HG02642 (cell line): Measurements from ENCODE around the gene ADSS1.

ENCODE experiments used
- ATAC-seq: cut with Tn5 transposase; IDR thresholded peaks from one replicate; pipeline ENCODE4 v1.9.1; 2021; ENCODE audit warnings: mild to moderate bottlenecking; ENCODE audit not compliant: unreplicated experiment, poor library complexity

Gene ADSS1

DNA sequence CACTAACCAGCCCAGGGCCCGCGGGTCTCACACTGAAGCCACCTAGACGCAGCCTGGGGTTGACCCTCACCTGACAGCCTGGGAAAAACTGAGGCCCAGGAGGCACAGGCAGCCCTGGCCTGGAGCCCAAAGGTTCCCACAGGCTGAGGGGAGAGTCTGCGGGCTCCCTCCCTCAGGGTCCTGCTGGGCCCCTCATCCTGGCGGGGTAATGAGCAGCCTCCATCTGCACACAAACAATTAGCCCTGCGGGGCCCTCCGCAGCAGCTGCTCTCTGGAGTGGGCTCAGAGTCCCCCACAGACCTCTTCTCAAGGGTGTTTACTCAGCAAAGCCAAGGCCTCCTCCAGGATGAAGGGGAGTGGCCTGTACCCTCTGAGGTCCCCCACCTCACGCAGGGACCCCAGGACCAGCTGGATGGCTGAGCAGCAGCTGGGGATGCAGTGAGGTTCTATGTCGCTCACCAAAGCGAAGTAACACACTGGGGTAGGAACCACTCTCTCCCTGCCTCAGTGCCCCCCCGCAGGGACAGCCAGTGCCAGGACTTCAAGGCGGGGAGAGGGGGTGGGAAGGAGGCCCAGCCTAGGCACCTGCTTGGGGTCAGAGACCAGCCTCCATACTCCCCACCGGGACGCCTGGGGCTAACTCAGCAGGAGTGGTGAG lies 64.3 kb downstream of the ADSS1 start:
- no peak for ATAC-seq

DNA sequence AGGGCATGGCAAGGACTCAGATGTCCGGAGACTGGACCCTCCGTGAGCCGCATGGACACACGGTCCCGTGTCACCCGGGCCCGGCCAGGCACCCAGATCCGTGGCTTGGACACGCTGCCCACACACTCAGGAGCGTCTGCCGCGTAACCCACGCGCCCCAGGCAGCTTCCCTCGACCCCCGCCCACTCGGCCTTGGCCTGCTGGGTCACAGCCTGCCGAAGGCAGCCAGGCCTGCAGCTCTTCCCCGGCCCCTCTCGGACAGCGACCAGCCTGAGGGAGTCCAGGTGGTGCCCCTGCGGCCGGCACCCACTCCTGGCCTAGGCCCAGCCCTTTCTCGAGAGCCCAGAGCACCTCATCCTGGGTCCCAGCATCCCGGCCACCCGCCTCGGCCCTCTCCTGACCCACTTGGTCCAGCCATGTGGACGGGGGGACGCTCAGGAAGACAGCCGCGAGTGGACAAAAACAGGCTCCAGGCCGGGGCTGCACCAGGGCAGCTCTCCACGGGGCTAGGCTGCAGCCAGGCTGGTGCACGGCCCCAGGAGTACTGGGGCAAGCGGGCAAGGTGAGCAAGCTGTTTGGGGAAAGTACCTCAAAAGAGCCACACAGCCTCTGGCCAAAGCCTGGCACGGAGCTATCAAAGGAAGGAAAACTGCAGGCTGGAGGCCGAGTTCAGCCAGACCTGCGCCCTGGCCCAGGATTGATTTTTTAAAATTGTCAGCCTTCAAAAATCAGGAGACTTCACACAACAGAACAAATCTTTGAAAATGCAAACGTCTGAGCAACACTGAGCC lies 65.0 kb downstream of the ADSS1 start:
- ATAC-seq, result no peak

DNA sequence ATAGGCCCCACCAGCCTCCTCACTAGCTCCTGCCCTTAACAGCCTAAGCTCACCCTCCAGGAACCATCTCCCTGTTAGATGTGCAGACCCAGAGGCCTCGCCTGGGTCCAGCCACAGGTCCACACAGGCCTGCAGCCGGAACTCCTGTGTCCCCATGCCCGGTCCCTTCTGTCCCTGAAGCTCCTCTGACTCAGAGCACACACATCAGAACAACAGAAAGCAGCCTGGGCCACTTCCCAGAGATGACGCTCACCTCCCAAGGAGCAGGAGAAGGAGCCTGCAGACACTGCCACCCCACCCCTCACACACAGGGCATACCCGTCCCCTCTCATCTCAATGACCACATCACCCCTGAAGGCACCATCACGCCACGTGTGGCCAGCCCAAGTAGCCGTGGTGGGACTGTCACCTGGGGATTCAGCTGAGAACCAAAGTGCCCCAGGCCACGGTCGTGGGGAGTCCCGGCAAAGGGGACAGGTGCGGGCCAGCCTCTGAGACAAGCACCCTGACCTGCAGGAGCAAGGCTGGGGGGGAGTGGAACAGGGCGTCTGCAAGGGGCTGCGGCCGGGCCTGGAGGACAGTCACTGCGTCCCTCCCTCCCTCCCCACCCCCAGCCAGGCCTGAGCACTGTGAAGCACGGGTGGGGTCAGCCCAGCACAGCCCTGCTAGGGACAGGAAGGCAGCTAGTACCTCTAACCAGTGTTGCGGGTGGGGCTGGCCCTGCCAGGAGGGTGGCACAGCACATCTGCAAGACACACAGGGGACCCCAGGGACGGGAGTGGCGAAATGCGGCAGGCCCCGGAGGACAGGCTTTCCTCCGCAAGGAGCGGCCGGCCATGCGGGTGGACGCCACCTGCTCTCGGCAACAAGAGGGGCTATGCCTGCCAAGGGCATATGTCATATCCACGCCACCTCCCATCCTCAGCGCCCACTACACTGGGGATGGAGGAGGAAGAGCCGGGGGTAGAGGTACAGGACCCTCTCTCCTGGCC lies 66.0 kb downstream of the ADSS1 start:
- no peak for ATAC-seq

DNA sequence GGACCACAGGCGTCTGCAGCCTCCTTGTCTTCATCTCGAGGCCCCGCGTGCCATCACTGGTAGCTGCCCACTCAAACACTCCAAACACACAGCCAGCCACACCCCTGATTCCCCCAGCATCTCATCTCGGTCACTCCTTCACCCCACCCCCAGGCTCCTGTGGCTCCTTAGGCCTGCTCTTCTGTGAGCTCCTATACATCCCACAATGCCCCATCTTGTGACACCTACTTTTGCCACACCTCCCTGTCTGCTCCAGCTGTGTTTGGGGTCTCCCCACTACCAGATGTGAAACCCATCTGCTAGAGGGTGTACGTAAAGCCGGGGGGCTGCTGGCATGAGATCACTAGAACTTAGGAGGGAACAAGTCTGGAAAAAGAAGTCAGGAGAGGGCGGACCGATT lies 67.4 kb downstream of the ADSS1 start:
- no peak for ATAC-seq

DNA sequence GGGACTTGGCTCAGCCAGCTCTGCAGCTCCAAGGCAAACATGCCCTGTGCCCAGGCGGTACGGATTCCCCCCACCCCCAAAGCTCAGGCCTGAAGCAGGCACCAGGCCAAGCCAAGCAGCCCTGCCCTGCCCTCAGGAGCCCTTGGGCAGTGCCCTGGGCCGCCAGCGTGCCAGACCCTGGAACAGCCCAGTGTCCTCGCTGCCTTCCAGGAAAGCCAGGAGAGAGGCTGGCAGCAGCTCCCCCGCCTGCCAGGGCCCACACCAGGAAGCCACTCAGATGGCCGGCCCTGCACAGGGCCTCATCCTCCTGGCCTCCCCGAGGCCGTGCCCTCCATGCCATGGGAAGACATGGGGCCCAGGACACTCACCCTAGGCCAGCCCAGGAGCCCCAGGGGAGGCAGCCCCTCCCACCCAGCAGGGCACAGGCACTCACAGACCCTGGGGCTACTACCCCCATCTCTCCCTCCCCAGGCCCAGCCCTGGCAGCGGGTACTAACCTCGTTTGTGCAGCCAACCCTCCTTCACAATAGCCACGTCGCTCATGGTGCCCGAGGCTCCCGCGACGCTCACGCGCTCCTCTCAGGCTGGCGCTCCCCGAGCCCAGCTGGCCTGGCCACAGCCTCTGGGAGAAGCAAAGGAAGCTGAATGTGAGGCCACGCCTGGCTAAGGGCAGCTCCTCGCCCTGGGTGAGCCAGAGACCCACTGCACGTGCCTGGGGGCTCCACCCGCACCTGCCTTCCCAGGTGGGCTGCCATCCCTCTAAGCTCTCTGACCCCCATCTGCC lies 68.3 kb downstream of the ADSS1 start:
- ATAC-seq, result no peak

DNA sequence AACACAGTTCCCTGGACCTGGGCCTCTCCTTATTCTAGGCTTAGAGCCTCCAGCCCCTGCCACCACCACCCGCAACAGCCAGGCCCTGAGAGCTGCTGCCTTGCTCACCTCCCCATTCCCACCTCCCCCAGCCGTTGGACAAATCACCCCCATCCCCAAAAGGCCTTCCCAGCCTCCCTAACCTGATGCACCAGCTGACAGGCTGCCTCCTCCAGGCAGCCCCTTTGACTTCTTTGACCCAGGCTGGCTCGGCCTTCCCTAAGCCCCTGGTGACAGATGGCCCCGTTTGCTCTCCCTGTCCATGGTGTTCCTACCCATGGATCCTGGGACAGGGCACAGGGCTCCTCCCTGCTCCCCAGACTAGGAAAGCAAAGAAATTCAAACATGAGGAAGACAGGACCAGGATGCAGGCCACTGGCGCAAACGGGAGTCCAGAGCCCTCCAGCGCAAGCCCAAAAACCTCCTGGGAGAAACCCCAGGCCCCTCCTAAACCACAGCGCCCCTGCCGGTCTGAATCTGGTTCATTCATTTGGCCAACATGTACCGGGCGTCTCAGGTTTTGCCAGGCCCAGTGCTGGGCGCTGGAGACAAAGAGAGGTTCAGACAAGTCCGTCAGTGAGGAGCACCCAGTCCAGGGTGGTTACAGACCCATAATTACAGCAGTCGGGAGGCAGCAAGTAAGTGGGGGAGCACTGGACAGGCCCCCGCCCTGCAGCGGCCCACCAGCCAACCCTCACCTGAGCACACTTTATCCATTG lies 69.1 kb downstream of the ADSS1 start:
- no peak for ATAC-seq

DNA sequence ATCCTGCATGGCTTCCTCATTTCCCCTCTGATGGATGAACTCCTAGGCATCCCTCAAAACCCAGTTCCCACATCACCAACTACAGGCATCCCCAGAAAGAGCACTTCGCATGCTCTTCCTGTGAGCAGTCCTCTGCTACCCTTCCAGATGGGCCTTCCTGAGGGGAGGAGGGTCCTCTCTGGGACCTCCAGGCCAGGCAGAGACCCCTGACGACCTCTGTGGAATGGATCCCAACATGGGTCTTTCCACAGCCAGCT lies 69.6 kb downstream of the ADSS1 start:
- ATAC-seq, result no peak

DNA sequence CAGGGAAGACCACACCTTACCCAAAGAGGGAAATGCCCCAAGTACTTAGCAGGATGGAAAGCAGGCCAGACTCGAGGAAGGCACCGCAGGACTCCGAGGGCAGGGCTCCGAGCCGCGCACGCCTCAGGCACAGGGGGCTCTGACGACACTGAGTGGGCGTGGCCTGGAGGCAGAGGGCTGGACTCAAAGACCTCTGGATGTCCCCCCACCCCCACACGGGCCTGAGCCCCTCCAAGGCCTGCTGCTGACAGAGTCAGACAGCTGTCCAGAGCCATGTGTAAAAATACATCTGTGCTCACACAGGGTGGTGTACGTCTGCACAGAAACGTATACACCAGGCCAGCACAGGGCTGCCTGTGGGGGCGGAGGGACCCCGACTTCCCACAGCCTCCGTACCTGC lies 70.1 kb downstream of the ADSS1 start:
- no peak for ATAC-seq

DNA sequence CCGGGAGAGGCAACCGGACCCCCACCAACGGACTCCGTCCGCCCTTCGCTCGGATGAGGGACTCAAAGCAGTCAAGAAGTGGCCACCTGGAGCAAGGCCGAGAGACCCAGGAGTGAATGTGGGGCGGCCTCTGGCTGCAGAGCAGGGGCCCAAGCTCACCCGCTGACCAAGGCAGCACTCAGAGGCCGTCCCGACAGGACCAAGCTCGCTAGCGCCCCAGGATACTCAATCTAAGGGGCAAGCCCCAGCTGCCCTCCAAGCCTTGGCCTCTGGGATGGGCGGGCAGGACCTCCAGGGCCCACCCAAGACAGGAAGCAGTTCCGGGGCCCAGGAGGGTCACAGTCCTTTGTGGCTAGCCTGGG lies 70.6 kb downstream of the ADSS1 start:
- ATAC-seq, result no peak

DNA sequence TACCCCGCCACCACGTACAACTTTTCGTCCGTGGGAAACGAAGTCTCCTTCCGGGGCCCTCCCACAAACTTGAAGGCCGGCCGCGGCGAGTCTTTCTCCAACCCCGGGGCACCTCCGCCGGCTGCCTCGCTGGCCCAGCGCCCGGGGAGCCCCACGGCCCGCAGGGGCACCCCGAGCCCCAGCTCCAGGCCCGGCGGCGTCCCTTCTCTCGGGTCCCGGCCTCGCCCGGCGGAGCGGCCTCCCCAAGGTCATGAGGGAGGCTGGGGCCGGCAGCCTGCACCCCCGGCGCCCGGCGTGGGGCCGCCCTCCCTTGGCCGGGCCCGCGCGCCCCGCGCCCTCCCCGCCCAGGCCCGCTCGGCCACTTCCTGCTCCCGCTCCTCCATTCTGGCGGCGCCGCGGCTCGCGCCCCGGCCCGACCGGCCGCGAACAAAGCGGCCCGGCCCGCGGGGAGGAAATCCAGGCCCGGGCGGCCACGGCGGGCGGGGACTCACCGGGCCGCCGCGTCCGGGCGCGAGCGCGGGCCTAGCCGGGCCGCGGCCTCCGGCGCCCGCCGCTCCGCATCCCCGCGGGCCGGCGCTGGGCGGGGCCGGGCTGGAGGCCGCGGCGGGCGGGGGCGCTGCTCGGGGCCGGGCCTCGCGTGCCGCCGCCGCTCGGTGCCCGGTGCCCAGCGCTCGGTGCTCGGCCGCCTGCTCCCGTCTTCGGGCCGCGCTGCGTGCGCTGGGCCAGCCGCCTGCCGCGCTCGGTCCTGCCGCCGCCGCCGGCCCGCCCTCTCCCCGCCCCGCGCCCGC lies 71.2 kb downstream of the ADSS1 start, which contains the start of gene AKT1:
Gene AKT1, minus strand, starts transcription at position 756 of the 788 bp plus-strand sequence. CDS start 3,105 bp downstream, outside the sequence.
- peak; percentile 37 for ATAC-seq

DNA sequence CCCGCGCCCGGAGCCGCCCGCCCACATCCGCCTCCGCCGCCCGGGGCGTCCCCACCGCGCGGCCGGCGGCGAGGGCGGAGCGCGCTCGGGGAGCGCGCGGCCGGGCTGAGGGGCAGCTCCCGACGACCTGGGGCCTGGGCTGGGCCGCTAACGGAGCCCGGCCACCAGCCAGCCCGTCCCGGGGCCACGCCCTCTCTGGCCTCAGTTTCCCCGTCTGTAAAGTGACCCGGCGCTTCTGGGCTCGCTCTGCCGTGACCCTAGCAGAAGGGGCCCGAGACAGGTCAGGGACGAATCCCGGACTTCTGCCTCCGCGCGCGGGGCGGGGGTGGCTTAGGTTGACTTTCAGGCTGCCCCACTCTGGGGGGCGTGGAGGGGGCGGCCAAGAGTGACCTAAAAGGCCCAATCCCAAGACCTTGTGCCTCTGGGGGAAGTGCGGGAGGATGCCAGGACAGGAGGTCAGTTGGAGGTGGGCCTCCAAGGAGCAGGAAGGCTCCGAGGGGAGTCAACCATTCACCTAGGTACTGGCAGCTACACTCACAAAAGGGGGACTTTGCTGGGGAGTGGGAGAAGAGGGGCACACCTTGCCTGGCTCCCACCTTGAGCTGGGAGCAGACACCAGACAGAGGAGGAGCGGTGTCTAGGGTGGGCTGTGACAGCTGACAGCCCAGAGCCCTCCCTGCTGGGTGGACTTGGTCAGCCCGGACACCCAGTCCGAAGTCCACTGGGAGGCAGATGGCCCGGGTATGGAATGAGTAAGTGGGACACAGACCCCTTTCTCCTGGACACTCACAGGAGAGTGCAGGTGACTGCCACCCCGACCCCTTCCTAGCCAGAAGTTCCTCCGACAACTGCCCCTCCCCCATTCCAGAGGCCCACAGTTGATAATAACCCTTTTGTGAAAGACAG lies 72.0 kb downstream of the ADSS1 start:
- ATAC-seq, result peak; percentile 40

DNA sequence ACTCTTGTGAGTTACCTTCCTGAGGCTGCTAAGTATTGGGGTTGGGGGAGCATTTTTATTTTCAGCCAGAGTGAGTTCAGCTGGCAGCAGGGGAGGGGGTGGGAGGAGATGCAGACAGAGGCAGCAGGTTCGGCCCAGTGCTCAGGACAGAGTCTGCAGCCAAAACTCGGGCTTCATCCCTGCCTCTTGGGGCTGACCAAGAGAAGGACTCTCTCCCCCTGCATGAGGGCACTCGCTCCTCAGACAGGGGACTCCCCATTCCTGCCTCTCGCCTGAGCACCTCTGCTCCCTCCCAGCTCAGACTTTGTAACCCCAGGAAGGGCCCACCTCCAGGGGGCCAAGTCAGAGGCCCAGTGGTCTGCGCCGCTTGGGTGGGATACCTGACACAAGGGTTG lies 72.7 kb downstream of the ADSS1 start:
- no peak for ATAC-seq
